Measurements from ENCODE around the gene FARS2.

FARS2 gene

GRCh38 chr6:5706124-5707033 lies 445.1 kb downstream of the FARS2 start:
- Histone ChIP-seq H3K4me3 (ENCODE audit: low read depth, low read length) (no peak overlapping the region), H3K4me1 (ENCODE audit: control insufficient read depth, insufficient read depth, low read length) (no peaks in the 10 kb centered on the region), H3K9me3 (ENCODE audit: control insufficient read depth, insufficient read depth, low read depth, low read length) (no peaks in the 10 kb centered on the region), H3K27ac (ENCODE audit: extremely low read depth, low read depth, low read length) (no peak overlapping the region), H3K36me3 (ENCODE audit: control insufficient read depth in 2 of 2, insufficient read depth in 1 of 2, low read length in 2 of 2) (no peaks in the 10 kb centered on the region)
- POLR2A ChIA-PET, result no interaction called here
- CTCF ChIA-PET, result no interaction called here
- TF ChIP-seq ZFHX2 (tag by site-specific recombination; conservative IDR thresholded peaks at IDR 0.05), result no peak
- TF ChIP-seq ZNF239 (tag by site-specific recombination; IDR thresholded peaks at IDR 0.05), result no peak
- TF ChIP-seq IKZF3 (tag by site-specific recombination; IDR thresholded peaks at IDR 0.05), result no peak
- TF ChIP-seq MZF1 (tag by site-specific recombination; IDR thresholded peaks at IDR 0.05; ENCODE audit: borderline replicate concordance), result no peak
- no peak for TF ChIP-seq ZNF114 (tag by site-specific recombination; IDR thresholded peaks at IDR 0.05)
- TF ChIP-seq YY2 (tag by site-specific recombination; IDR thresholded peaks at IDR 0.05), result no peak
- TF ChIP-seq, protein P1, sequence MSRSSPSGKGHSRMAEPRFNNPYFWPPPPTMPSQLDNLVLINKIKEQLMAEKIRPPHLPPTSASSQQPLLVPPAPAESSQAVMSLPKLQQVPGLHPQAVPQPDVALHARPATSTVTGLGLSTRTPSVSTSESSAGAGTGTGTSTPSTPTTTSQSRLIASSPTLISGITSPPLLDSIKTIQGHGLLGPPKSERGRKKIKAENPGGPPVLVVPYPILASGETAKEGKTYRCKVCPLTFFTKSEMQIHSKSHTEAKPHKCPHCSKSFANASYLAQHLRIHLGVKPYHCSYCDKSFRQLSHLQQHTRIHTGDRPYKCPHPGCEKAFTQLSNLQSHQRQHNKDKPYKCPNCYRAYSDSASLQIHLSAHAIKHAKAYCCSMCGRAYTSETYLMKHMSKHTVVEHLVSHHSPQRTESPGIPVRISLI (tag by site-specific recombination; IDR thresholded peaks at IDR 0.05), result no peak
- no peak for TF ChIP-seq ZNF169 (tag by site-specific recombination; IDR thresholded peaks at IDR 0.05)
- no peak for TF ChIP-seq ZNF2 (tag by site-specific recombination; IDR thresholded peaks at IDR 0.05)
- TF ChIP-seq, protein P2, sequence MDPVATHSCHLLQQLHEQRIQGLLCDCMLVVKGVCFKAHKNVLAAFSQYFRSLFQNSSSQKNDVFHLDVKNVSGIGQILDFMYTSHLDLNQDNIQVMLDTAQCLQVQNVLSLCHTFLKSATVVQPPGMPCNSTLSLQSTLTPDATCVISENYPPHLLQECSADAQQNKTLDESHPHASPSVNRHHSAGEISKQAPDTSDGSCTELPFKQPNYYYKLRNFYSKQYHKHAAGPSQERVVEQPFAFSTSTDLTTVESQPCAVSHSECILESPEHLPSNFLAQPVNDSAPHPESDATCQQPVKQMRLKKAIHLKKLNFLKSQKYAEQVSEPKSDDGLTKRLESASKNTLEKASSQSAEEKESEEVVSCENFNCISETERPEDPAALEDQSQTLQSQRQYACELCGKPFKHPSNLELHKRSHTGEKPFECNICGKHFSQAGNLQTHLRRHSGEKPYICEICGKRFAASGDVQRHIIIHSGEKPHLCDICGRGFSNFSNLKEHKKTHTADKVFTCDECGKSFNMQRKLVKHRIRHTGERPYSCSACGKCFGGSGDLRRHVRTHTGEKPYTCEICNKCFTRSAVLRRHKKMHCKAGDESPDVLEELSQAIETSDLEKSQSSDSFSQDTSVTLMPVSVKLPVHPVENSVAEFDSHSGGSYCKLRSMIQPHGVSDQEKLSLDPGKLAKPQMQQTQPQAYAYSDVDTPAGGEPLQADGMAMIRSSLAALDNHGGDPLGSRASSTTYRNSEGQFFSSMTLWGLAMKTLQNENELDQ (tag by site-specific recombination; IDR thresholded peaks at IDR 0.05; ENCODE audit: low read depth), result no peak
- TF ChIP-seq ZBTB21 (tag by site-specific recombination; IDR thresholded peaks at IDR 0.05), result no peak
- TF ChIP-seq MEIS1 (CRISPR knock-in tag; IDR thresholded peaks at IDR 0.05; ENCODE audit: borderline replicate concordance), result no peak
- no peak for TF ChIP-seq ZNF701 (tag by site-specific recombination; IDR thresholded peaks at IDR 0.05)
- no peak for TF ChIP-seq ZNF433 (tag by site-specific recombination; IDR thresholded peaks at IDR 0.05; ENCODE audit: low read depth)
- no peak for TF ChIP-seq GLI2 (tag by site-specific recombination; IDR thresholded peaks at IDR 0.05; ENCODE audit: borderline replicate concordance, low read depth)
- TF ChIP-seq, protein P3, sequence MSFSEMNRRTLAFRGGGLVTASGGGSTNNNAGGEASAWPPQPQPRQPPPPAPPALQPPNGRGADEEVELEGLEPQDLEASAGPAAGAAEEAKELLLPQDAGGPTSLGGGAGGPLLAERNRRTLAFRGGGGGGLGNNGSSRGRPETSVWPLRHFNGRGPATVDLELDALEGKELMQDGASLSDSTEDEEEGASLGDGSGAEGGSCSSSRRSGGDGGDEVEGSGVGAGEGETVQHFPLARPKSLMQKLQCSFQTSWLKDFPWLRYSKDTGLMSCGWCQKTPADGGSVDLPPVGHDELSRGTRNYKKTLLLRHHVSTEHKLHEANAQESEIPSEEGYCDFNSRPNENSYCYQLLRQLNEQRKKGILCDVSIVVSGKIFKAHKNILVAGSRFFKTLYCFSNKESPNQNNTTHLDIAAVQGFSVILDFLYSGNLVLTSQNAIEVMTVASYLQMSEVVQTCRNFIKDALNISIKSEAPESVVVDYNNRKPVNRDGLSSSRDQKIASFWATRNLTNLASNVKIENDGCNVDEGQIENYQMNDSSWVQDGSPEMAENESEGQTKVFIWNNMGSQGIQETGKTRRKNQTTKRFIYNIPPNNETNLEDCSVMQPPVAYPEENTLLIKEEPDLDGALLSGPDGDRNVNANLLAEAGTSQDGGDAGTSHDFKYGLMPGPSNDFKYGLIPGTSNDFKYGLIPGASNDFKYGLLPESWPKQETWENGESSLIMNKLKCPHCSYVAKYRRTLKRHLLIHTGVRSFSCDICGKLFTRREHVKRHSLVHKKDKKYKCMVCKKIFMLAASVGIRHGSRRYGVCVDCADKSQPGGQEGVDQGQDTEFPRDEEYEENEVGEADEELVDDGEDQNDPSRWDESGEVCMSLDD (tag by site-specific recombination; IDR thresholded peaks at IDR 0.05), result no peak
- no peak for TF ChIP-seq ZNF549 (tag by site-specific recombination; IDR thresholded peaks at IDR 0.05)

GRCh38 chr6:5707281-5708045 lies 446.1 kb downstream of the FARS2 start:
- no peak overlapping the region for H3K4me3 ChIP-seq (ENCODE audit: low read depth, low read length)
- no peaks in the 10 kb centered on the region for H3K9me3 ChIP-seq (ENCODE audit: control insufficient read depth, insufficient read depth, low read depth, low read length)
- no peak overlapping the region for H3K27ac ChIP-seq (ENCODE audit: extremely low read depth, low read depth, low read length)
- ChIA-PET CTCF (no interaction called here), POLR2A (no interaction called here)
- H3K4me1 ChIP-seq (ENCODE audit: control insufficient read depth, insufficient read depth, low read length), result no peaks in the 10 kb centered on the region
- no peaks in the 10 kb centered on the region for H3K36me3 ChIP-seq (ENCODE audit: control insufficient read depth in 2 of 2, insufficient read depth in 1 of 2, low read length in 2 of 2)
- TF ChIP-seq SP7 (tag by site-specific recombination; IDR thresholded peaks at IDR 0.05) (no peak), PRDM4 (tag by site-specific recombination; IDR thresholded peaks at IDR 0.05) (no peak), TCF7L2 (IDR thresholded peaks at IDR 0.05; ENCODE audit: borderline replicate concordance, low read depth, low read length) (no peak), ZNF660 (tag by site-specific recombination; IDR thresholded peaks at IDR 0.05) (no peak), SP2 (tag by site-specific recombination; IDR thresholded peaks at IDR 0.05) (no peak)
- TF ChIP-seq, protein P4, sequence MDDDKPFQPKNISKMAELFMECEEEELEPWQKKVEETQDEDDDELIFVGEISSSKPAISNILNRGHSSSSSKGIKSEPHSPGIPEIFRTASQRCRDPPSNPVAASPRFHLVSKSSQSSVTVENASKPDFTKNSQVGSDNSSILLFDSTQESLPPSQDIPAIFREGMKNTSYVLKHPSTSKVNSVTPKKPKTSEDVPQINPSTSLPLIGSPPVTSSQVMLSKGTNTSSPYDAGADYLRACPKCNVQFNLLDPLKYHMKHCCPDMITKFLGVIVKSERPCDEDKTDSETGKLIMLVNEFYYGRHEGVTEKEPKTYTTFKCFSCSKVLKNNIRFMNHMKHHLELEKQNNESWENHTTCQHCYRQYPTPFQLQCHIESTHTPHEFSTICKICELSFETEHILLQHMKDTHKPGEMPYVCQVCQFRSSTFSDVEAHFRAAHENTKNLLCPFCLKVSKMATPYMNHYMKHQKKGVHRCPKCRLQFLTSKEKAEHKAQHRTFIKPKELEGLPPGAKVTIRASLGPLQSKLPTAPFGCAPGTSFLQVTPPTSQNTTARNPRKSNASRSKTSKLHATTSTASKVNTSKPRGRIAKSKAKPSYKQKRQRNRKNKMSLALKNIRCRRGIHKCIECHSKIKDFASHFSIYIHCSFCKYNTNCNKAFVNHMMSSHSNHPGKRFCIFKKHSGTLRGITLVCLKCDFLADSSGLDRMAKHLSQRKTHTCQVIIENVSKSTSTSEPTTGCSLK (tag by site-specific recombination; IDR thresholded peaks at IDR 0.05), result no peak
